HL-60 (cell line): Measurements from ENCODE around the gene KIF26B.

Experiments used
- DNase-seq, 2 experiments: peaks; one replicate each; pipeline ENCODE4 v3.0.0-alpha.2; 2010 to 2020; ENCODE audit warnings: low read depth in 1 of 2, low spot score in 1 of 2
- H3K27ac ChIP-seq: fragments of 250-450 bp; sonication (Bioruptor Pico); replicated peaks from 2 replicates; pipeline ENCODE4 v1.5.1; 2020; ENCODE audit warnings: mild to moderate bottlenecking, moderate library complexity
- H3K27me3 ChIP-seq: fragments of 250-450 bp; sonication (Bioruptor Pico); 2 replicates; pipeline ENCODE4 v1.5.1; 2021; ENCODE audit warnings: mild to moderate bottlenecking, moderate library complexity; ENCODE audit not compliant: insufficient read depth, poor library complexity, severe bottlenecking
- H3K4me3 ChIP-seq: replicated peaks from 2 replicates; pipeline ENCODE4 v1.5.1; 2011; ENCODE audit warnings: mild to moderate bottlenecking, control low read depth, low read length; ENCODE audit not compliant: insufficient read depth
- CTCF ChIP-seq: IDR thresholded peaks from one replicate; pipeline ENCODE4 v1.5.1; 2011; ENCODE audit warnings: low read length, control low read depth, inconsistent platforms; ENCODE audit not compliant: insufficient read depth
- GABPA ChIP-seq: IDR thresholded peaks from 2 replicates; pipeline ENCODE4 v1.6.1; 2012; ENCODE audit warnings: low read depth
- POLR2AphosphoS5 ChIP-seq: IDR thresholded peaks from 2 replicates; pipeline ENCODE4 v1.6.1; 2012; ENCODE audit warnings: low read depth
- REST ChIP-seq: IDR thresholded peaks from 2 replicates; pipeline ENCODE4 v1.6.1; 2012; ENCODE audit warnings: low read depth; ENCODE audit not compliant: insufficient replicate concordance
- SPI1 ChIP-seq: IDR thresholded peaks from 2 replicates; pipeline ENCODE4 v1.6.1; 2012; ENCODE audit warnings: low read depth, mild to moderate bottlenecking, borderline replicate concordance

Gene KIF26B

GRCh38 chr1:245572709-245573108, 417.9 kb downstream of the KIF26B start:
- DNase-seq: no peak
- TF ChIP-seq CTCF: no peak
- no peak for TF ChIP-seq REST
- TF ChIP-seq GABPA: no peak
- no peak for TF ChIP-seq POLR2AphosphoS5
- TF ChIP-seq SPI1: no peak
- H3K27ac ChIP-seq: no peak overlapping the region
- H3K27me3 ChIP-seq: no peaks in the 10 kb centered on the region
- H3K4me3 ChIP-seq: no peak overlapping the region

- H3K4me3 ChIP-seq: no peak overlapping the region
- H3K27me3 ChIP-seq: no peaks in the 10 kb centered on the region
- H3K27ac ChIP-seq: no peak overlapping the region
- TF ChIP-seq CTCF (no peak), REST (no peak), POLR2AphosphoS5 (no peak), GABPA (no peak), SPI1 (no peak)
- no peak for DNase-seq
Observed at GRCh38 chr1:245575710-245576109, 420.9 kb downstream of the KIF26B start.

- DNase-seq: no peak
- no peaks in the 10 kb centered on the region for H3K27me3 ChIP-seq
- no peak overlapping the region for H3K27ac ChIP-seq
- TF ChIP-seq SPI1 (no peak), POLR2AphosphoS5 (no peak), GABPA (no peak), CTCF (no peak), REST (no peak)
- H3K4me3 ChIP-seq: no peak overlapping the region
Observed at GRCh38 chr1:245576323-245576722, 421.5 kb downstream of the KIF26B start.
